HG02642 (cell line): ENCODE measurements around the gene WDR7.

ENCODE experiments used
- ATAC-seq: cut with Tn5 transposase; IDR thresholded peaks from one replicate; pipeline ENCODE4 v1.9.1; 2021; ENCODE audit warnings: mild to moderate bottlenecking; ENCODE audit not compliant: unreplicated experiment, poor library complexity

Gene WDR7

DNA sequence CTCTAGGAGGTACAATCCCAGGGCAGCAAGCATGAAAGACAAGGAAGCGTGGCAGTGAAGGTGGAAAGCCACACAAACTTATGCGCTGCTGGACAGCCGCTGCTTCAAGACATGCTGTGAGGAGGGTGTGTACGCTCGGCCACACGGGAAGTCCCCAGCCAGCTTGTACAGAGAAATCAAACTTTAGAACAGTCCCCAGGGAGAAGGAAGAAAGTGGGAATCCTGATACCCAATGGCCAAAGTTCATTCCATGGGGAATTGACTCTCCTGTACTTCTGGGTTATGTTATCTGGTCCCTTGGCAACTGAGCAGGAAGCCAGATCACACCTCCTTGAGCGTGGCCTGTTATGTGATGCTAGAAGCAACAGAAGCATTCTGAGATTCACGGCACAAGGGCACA lies 409.7 kb downstream of the WDR7 start:
- no peak for ATAC-seq

DNA sequence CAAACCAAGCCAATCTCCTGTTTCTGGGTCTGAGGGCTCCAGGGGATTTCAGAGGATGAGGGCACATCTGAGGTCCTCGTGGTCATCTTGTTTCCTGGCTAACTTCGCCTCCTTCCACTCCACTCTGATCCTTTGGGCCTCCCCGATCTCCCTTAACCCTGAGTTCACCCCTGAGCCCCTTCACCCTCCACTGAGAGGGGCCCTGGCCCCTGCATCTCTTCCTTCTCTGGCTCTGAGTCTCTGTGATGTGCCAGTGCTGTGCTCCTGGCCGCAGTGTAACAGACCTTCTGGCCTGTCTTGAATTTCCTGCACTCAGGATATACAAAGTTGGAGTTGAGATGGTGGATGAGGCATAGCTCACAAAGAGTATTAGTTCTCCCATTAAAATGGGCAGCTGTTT lies 411.0 kb downstream of the WDR7 start:
- no peak for ATAC-seq

GRCh38 chr18:57062844-57063243 lies 411.7 kb downstream of the WDR7 start:
- no peak for ATAC-seq

DNA sequence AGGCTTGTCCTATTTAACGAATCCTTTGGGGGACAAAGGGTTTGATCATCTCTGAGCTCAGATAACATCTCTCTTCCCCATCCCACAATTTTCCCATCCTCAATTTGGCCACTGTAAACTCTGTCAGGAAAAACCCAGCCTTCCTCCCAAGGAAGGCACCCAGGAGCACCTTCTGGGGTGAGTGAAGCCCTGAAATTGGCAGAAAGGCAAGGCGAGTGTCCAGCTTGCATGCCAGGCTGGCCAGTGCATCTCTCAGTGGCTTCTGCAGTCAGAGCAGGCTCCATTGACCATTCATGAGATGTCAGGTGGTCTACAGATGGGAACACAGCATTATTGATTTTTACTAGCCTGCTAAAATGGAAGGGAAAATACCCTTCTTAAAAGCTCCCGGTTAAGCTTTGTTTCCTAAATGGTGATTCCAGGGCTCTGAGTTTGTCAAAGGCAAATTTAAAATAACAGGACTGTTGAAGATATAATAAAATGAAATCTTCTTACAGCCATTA lies 412.5 kb downstream of the WDR7 start:
- no peak for ATAC-seq

DNA sequence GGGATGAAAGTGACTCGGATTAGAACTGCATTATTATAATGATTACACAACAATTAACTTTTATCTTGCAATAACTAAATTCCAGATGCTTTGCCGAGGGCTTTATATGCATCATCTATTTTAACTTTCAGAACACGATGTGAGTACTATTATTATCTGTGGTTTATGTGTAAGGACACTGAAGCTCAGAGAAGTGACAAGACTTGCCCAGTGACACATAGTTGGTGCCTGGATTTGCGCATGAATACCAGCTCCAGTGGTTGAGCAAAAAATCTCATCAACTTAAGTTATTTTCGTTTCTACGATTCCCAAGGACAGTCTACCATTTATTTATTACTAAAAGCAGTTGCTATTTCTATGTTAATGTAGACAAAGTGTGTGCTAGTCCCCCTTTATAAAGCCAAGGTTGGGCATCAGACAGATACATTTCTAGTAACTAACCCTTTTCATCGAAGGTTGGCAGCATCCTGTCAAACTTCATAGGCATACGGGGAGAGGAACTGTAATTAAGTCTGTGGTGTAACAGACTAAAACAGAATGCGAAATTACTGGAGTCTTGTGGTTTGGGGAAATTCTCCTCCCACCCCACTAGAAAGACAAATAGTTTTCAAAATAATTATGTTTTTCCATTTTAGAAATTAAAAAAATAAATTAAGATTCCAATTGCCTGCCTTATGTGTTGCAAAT lies 422.5 kb downstream of the WDR7 start:
- ATAC-seq, result no peak

DNA sequence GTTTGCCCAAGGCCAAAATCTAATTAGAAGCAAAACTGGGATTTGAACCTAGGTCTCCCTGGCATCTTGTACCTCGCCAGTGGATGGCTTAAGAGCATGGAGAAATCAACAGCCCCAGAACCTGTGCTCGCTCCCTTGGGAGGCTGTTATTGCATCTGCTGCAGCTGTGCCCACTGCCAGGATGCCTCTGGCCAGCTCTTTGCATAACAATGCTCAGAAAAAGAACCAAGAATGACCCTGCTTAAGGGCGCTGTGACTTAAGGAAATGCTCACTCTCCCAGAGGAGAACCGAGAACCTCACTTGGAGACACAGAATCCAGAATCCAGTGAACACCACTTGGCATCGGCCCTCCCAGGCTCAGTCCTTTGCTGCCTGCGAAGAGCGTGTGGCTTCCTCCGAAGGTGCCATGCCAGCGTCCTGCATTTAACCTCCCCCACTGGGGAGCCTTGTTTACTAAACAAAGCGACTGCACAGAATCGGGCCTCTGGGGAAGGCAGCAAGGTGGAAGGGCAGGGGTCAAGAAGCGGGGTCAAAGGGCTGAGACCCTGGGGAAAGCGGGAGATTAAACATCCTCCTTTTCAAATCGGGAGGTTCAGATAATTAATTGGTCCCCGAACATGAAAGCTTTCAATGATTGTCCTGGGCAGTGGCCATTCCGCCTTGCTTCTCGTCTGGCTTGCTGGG lies 424.7 kb downstream of the WDR7 start:
- no peak for ATAC-seq

GRCh38 chr18:57077005-57077765 lies 426.0 kb downstream of the WDR7 start:
- no peak for ATAC-seq

DNA sequence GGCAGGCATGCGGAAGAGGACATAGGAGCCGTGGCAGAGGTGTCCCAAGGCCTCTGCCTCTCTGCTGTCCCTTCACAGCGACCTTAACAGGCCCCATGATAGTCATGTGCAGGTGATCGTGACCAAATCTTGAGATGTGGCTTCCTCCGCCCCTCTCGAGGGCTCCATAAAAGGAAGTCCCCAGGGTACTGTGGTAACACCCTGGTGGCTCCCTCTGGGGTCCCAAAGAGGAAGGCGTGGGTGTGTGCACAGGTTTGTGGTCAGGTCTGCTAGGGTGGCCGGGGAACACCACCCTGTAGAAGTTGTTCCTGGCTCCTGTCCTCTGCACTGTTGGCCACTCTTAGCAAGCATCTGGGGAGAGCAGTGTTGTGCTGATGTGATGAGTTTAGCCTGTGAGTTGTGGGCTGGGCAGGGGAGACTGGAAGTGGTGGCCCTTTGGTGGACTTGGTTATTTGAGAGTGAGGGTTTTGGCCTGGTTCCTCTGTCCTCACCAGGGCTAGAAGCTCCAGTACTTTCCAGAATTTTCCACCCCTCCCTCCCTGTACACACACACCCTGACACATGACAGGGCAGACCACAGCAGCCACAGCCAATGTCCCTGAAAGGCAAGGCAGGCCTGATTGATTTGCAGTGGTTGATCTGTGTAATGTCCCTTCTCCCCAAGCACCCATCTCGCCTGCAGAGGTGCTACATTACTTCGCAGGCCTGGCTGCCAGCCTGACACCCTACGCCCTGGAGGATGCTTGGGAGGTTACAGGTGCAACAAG lies 426.8 kb downstream of the WDR7 start:
- ATAC-seq, result peak; percentile 92

DNA sequence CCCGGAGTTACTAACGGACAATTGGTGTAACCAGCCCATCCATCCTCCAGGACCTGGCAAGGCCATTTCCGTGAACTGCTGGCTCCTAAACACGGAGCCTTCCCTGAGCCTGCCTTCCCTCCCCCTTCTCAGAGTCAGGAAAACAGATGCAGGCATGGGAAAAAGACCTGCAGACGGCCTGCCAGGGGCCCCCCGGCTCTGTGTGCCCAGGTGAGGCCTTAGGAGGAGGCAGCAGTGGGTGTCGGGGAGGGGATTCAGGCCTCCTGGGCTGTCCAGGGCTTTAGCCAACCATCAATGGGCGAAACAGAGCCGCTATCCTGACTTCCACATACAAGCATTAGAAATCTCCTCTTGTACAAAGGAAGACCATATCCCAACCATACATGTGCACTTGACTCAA lies 427.5 kb downstream of the WDR7 start:
- ATAC-seq, result no peak

DNA sequence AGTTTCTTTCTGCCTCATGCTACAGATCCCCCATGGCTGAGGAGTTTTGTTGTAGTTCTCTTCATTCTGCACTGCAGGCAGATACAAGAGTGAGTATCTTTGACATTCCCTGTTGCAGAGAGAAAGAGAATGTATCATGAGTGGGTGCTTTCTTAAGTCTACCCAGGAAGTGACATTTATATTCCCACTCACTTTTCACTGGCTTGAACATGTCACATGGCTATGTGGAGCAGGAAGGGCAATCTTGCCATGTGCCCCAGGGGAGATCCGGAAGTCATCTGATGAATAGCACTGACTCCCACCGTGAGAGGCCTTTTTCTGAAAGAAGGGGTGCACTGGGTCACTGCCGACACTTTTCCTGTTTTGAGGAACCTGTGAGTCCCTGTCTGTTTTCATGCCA lies 429.3 kb downstream of the WDR7 start:
- no peak for ATAC-seq

- no peak for ATAC-seq
Observed at GRCh38 chr18:57081899-57082298, 430.7 kb downstream of the WDR7 start.

GRCh38 chr18:57083485-57083884 lies 432.3 kb downstream of the WDR7 start:
- no peak for ATAC-seq

GRCh38 chr18:57084331-57085271 lies 433.4 kb downstream of the WDR7 start:
- peak; percentile 78 for ATAC-seq

- ATAC-seq, result no peak
Observed at GRCh38 chr18:57085371-57085770, 434.2 kb downstream of the WDR7 start.

GRCh38 chr18:57086163-57086562 lies 435.0 kb downstream of the WDR7 start:
- ATAC-seq, result no peak
